K562 (cell line): ENCODE data around the gene METTL23. TPM values are rescaled to one million over a fixed set of nuclear protein-coding genes. Genes with fewer than 3 reads are reported as not detected.

Experiments used
- CEBPG ChIP-seq, 3 experiments: fragments of 200-800 bp in 1 of 3; sonication (Bioruptor generic) in 1 of 3; sonication (generic) in 1 of 3; formaldehyde crosslinking in 1 of 3; IDR thresholded peaks in 2 of 3; conservative IDR thresholded peaks in 1 of 3; 2 replicates each; pipeline versions ENCODE4 v1.6.1 to v1.8.0; 2016 to 2022; ENCODE audit warnings: missing compliant biosample characterization in 2 of 3, missing genetic modification characterization in 2 of 3, mild to moderate bottlenecking in 1 of 3, missing genetic modification reagents in 1 of 3
- EP300 ChIP-seq: IDR thresholded peaks from 2 replicates; pipeline ENCODE4 v1.6.1; 2012; ENCODE audit warnings: low read length, improper control_type of control experiment
- FOXJ2 ChIP-seq: fragments of 200-800 bp; sonication (Bioruptor generic); IDR thresholded peaks from 2 replicates; pipeline ENCODE4 v1.6.1; 2016; ENCODE audit warnings: missing genetic modification characterization, missing compliant biosample characterization
- FOXP1 ChIP-seq: sonication (generic); formaldehyde crosslinking; IDR thresholded peaks from 2 replicates; pipeline ENCODE4 v1.8.0; 2022; ENCODE audit warnings: mild to moderate bottlenecking, missing genetic modification reagents
- JUND ChIP-seq, 2 experiments: IDR thresholded peaks; 2 replicates in 1 of 2; 3 replicates in 1 of 2; pipeline ENCODE4 v1.6.1; 2011; ENCODE audit warnings: borderline replicate concordance in 2 of 2, low read depth in 2 of 2, low read length in 2 of 2, improper control_type of control experiment in 1 of 2, missing biosample characterization in 1 of 2, missing genetic modification characterization in 1 of 2, missing genetic modification reagents in 1 of 2
- MEF2D ChIP-seq: conservative IDR thresholded peaks from 2 replicates; pipeline ENCODE4 v1.6.1; 2016; ENCODE audit warnings: low read depth, missing genetic modification characterization, missing compliant biosample characterization
- MTA3 ChIP-seq: fragments of 450-650 bp; formaldehyde crosslinking; IDR thresholded peaks from 2 replicates; pipeline ENCODE4 v1.6.1; 2017; ENCODE audit warnings: mild to moderate bottlenecking, borderline replicate concordance
- RBM14 ChIP-seq: fragments of 200-400 bp; formaldehyde crosslinking; IDR thresholded peaks from 2 replicates; pipeline ENCODE4 v1.6.1; 2018; ENCODE audit warnings: low read depth, mild to moderate bottlenecking, low read length, moderate library complexity, borderline replicate concordance; ENCODE audit not compliant: insufficient read depth
- SNAPC5 ChIP-seq: fragments of 250-450 bp; sonication (Bioruptor Pico); IDR thresholded peaks from 2 replicates; pipeline ENCODE4 v1.8.0; 2021; ENCODE audit warnings: moderate library complexity, mild to moderate bottlenecking, inconsistent platforms
- SP1 ChIP-seq: sonication (generic); formaldehyde crosslinking; IDR thresholded peaks from 2 replicates; pipeline ENCODE4 v1.8.1; 2022; ENCODE audit warnings: mild to moderate bottlenecking, missing genetic modification reagents
- TRIM24 ChIP-seq, 2 experiments: fragments of 450-650 bp; IDR thresholded peaks; 2 replicates each; pipeline ENCODE4 v1.6.1; 2016
- ZNF695 ChIP-seq: fragments of 450-650 bp; formaldehyde crosslinking; IDR thresholded peaks from 2 replicates; pipeline ENCODE4 v1.4.0; 2020; ENCODE audit warnings: mild to moderate bottlenecking, moderate library complexity
- polyA plus RNA-seq, 8 experiments: library from polyadenylated mRNA; depleted of rRNA in 4 of 8; stranded (reverse) in 5 of 8; unstranded in 3 of 8; fragments of >200 nt; fragmentation: Nextera tagmentation in 2 of 8; fragmentation: Illumina TruSeq in 1 of 8; extraction: Ambion mirVana in 2 of 8; extraction: Trizol in 1 of 8; gene quantifications; 2 replicates each; pipeline versions ENCODE4 v1.2.1 to v1.2.3, GENCODE V29; 2011 to 2014; ENCODE audit warnings: inconsistent platforms in 1 of 8, missing spikeins in 1 of 8
- total RNA-seq, 7 experiments: library from RNA; depleted of rRNA in 6 of 7; stranded (reverse); fragments of >200 nt in 6 of 7; fragmentation: Illumina TruSeq in 2 of 7; extraction: Trizol in 2 of 7; gene quantifications; 2 replicates each; pipeline versions ENCODE4 v1.2.1 to v1.2.3, GENCODE V29; 2011 to 2021; ENCODE audit warnings: low replicate concordance in 1 of 7
- TF ChIP-seq, protein P1 (sequence below), 2 experiments: fragments of 450-650 bp; IDR thresholded peaks; 2 replicates each; pipeline ENCODE4 v1.6.1; 2016; ENCODE audit warnings: mild to moderate bottlenecking in 2 of 2, borderline replicate concordance in 1 of 2, low read depth in 1 of 2, moderate library complexity in 1 of 2

Gene METTL23
- total and polyA plus RNA-seq, 9 of the 15 experiments (the other 6 are each of a cell fraction or from before 2014, with no cell fraction given): 29.4 to 67.3 (median 41.6) TPM

DNA sequence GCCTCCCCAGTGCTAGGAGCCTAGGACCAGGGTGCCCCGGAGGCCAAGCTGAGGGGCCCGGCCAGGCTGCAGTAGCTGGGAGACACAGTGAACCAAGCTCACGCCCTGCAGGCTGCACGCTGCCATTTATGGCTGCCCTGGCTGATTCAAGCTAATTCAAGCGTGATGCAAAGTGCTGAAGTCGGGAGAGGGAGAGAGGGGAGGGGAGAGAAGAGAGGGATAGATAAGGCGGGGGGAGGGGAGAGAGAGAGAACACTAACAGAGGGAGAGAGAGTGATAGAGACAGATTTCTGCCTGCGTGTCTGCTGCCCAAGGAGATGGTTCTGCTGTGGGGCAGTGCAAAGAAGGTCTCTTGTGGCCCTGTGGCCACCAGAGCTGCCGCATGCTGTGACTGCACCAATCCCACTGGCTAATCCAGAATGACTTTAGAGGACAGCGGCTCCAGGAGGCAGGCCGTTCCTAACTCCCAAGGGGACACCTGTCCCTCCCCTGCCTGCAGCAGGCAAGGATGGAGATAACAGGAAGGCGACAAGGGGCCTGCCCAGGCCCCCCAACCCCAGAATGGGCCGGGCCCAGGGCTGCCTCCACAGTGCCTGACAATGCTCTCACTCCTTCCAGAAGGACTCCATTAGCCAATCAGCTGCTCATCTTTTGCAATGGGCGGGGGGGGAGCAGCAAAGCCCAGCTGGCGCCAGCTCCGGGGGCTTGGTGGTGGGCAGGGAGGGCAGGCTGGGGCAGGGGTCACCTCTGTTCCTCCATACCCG lies 28.8 kb upstream of the METTL23 start (continued):
- peak; percentile 77 for TF ChIP-seq FOXJ2 (tag)
- TF ChIP-seq, protein P1, sequence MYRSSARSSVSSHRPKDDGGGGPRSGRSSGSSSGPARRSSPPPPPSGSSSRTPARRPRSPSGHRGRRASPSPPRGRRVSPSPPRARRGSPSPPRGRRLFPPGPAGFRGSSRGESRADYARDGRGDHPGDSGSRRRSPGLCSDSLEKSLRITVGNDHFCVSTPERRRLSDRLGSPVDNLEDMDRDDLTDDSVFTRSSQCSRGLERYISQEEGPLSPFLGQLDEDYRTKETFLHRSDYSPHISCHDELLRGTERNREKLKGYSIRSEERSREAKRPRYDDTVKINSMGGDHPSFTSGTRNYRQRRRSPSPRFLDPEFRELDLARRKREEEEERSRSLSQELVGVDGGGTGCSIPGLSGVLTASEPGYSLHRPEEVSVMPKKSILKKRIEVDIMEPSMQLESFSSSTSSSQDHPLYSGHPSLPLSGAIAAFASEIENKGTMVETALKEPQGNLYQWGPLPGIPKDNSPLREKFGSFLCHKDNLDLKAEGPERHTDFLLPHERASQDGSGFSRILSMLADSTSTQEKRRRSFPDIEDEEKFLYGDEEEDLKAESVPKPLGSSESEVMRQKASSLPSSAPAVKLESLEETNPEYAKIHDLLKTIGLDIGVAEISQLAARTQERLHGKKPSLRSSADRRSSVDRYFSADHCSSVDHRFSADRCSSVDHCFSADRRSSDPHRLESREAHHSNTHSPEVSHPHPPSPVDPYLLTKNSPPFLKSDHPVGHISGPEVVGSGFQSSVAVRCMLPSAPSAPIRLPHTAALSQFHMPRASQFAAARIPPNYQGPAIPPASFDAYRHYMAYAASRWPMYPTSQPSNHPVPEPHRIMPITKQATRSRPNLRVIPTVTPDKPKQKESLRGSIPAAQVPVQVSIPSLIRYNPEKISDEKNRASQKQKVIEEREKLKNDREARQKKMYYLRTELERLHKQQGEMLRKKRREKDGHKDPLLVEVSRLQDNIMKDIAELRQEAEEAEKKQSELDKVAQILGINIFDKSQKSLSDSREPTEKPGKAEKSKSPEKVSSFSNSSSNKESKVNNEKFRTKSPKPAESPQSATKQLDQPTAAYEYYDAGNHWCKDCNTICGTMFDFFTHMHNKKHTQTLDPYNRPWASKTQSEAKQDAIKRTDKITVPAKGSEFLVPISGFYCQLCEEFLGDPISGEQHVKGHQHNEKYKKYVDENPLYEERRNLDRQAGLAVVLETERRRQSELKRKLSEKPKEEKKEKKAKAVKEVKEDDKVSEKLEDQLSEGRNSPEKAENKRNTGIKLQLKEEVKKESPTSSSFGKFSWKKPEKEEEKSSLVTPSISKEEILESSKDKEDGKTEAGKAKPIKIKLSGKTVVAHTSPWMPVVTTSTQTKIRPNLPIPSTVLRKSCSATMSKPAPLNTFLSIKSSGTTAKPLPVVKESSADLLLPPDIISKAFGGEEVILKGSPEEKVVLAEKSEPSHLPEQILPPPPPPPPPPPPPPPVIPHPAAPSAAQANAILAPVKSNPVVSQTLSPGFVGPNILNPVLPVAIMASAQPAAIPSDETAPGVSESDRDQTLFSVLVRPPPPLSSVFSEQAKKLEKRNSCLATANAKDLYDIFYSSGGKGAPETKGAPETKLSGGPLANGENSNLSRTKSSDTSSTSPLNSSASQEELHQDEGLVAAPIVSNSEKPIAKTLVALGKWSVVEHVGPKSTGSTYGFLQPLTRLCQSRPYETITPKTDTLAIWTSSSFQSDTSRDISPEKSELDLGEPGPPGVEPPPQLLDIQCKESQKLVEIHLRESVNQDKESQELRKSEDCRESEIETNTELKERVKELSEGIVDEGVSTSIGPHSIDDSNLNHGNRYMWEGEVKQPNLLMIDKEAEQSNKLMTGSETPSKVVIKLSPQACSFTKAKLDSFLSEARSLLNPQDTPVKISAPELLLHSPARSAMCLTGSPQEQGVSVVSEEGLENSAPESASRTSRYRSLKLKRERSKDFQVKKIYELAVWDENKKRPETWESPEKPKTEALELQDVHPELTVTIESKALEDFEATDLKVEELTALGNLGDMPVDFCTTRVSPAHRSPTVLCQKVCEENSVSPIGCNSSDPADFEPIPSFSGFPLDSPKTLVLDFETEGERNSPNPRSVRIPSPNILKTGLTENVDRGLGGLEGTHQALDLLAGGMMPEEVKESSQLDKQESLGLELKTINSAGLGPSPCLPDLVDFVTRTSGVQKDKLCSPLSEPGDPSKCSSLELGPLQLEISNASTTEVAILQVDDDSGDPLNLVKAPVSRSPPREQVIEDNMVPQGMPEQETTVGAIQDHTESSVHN (IDR thresholded peaks at IDR 0.05; ENCODE audit: borderline replicate concordance in 1 of 2, low read depth in 1 of 2): peak in 1 of 2 experiments; percentile 55; a peak in 1 of 4 replicates
- TF ChIP-seq EP300: peak; percentile 56
- TF ChIP-seq MTA3: peak; percentile 65; the same call in 1 of the 2 replicates
- TF ChIP-seq FOXP1: no peak
- TF ChIP-seq ZNF695: no peak
- peak; percentile 57 for TF ChIP-seq JUND (IDR thresholded peaks at IDR 0.05; ENCODE audit: borderline replicate concordance, low read depth, low read length)
- TF ChIP-seq JUND (tag; IDR thresholded peaks at IDR 0.05; ENCODE audit: borderline replicate concordance, low read depth, low read length): peak; percentile 38; the same call in 1 of the 3 replicates
- TF ChIP-seq SNAPC5: no peak
- TF ChIP-seq RBM14: no peak
- peak; percentile 67 for TF ChIP-seq CEBPG (CRISPR knock-in tag; IDR thresholded peaks at IDR 0.05)
- TF ChIP-seq CEBPG (tag; conservative IDR thresholded peaks at IDR 0.05 in 1 of 2, IDR thresholded peaks at IDR 0.05 in 1 of 2): no peak; a peak in 1 of 4 replicates
- TF ChIP-seq SP1: no peak
- peak; percentile 87 to 91 for TF ChIP-seq TRIM24 (IDR thresholded peaks at IDR 0.05)
- TF ChIP-seq MEF2D (tag): peak; percentile 50; the same call in 1 of the 2 replicates
